Keratinocyte (primary cell): ENCODE data around the gene LRIG1.

ENCODE experiments used
- CTCF ChIP-seq, 3 experiments: IDR thresholded peaks in 1 of 3; conservative IDR thresholded peaks in 1 of 3; optimal IDR thresholded peaks in 1 of 3; 2 replicates in 2 of 3; 3 replicates in 1 of 3; pipeline versions ENCODE3 to v1.5.1; 2011; ENCODE audit warnings: low read length in 3 of 3, mild to moderate bottlenecking in 3 of 3, moderate library complexity in 2 of 3, control low read depth in 1 of 3, inconsistent platforms in 1 of 3; ENCODE audit not compliant: insufficient read depth in 2 of 3; ENCODE audit errors: extremely low read depth in 1 of 3
- EZH2 ChIP-seq: IDR thresholded peaks from one replicate; pipeline ENCODE4 v1.6.1; 2012; ENCODE audit warnings: inconsistent platforms, mild to moderate bottlenecking, low read length, moderate library complexity

- TF ChIP-seq EZH2 = no peak
- TF ChIP-seq CTCF (optimal IDR thresholded peaks at IDR 0.05 in 1 of 3, IDR thresholded peaks at IDR 0.05 in 1 of 3, conservative IDR thresholded peaks at IDR 0.05 in 1 of 3; ENCODE audit: extremely low read depth in 1 of 3, insufficient read depth in 2 of 3, low read length in 3 of 3) = no peak
These were observed 77.0 kb downstream of the LRIG1 start for GRCh38 chr3:66423791-66424190.
